ENCODE results near the gene KLHL6. TPM values are rescaled to one million over a fixed set of nuclear protein-coding genes. Genes with fewer than 3 reads are reported as not detected.

Gene KLHL6
- polyA plus RNA-seq, 1 of the 3 experiments (the other 2 are of a cell fraction) = not detected

DNA sequence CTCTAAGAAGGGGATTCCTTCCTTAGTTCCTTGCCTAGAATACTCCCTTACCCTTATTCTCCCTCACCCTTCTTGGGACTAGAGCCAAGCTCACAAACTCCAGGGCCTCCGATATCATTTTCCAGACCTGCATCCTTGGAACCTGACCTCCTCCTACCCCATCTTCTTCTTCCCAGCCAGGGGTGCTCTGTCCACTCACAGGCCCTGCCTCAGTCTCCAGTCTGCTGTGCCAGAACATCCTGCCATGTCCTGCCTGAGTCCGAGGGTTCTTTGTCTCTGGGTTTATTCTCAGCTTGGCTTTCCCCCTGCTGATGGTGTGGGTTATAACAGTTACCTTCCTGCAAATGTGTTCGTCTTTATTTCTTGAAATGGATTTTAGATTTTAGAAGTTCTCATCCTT is 67.2 kb downstream of the KLHL6 start:
- Histone ChIP-seq H3K36me3 (replicated peaks in 1 of 2; ENCODE audit: control insufficient read depth in 1 of 2, insufficient read depth in 2 of 2, low read length in 1 of 2) (no peaks in the 10 kb centered on the region), H3K79me2 (ENCODE audit: insufficient read depth) (no peaks in the 10 kb centered on the region), H3K9ac (no peak overlapping the region), H2AFZ (ENCODE audit: low read depth) (no peak overlapping the region), H3K4me3 (ENCODE audit: low read depth in 2 of 2, low read length in 1 of 2) (no peak overlapping the region), H3K4me2 (no peak overlapping the region), H3K4me1 (ENCODE audit: control insufficient read depth in 1 of 2, insufficient read depth in 2 of 2, low read depth in 1 of 2, low read length in 1 of 2) (peaks cover 0 to 3% of the 10 kb centered on the region in 2 experiments; a peak in 1 of 4 replicates), H3K27me3 (ENCODE audit: insufficient read depth) (no peaks in the 10 kb centered on the region), H3K27ac (ENCODE audit: low read depth in 2 of 2, low read length in 1 of 2) (no peak overlapping the region), H4K20me1 (ENCODE audit: insufficient read depth) (no peaks in the 10 kb centered on the region), H3K9me3 (no peaks in the 10 kb centered on the region), H3F3A (replicated peaks; ENCODE audit: insufficient read depth) (no peaks in the 10 kb centered on the region), H3K9me2 (no peaks in the 10 kb centered on the region)
- CTCF ChIA-PET = interaction anchor here (1.0 to 3.1 kb wide), 4 partner anchors 9 to 279 kb away, joined by 3 to 16 read pairs (median 6); no protein-coding TSS in a partner anchor
- TF ChIP-seq TEAD4 (IDR thresholded peaks at IDR 0.05; ENCODE audit: borderline replicate concordance, insufficient read depth) (no peak), CHD2 (IDR thresholded peaks at IDR 0.05; ENCODE audit: low read length, partially characterized antibody) (no peak)
- TF ChIP-seq, protein P1, sequence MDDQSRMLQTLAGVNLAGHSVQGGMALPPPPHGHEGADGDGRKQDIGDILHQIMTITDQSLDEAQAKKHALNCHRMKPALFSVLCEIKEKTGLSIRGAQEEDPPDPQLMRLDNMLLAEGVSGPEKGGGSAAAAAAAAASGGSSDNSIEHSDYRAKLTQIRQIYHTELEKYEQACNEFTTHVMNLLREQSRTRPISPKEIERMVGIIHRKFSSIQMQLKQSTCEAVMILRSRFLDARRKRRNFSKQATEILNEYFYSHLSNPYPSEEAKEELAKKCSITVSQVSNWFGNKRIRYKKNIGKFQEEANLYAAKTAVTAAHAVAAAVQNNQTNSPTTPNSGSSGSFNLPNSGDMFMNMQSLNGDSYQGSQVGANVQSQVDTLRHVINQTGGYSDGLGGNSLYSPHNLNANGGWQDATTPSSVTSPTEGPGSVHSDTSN (IDR thresholded peaks at IDR 0.05) = no peak
- POLR2A ChIA-PET = no interaction called here
- WGBS (ENCODE audit: low lambda C conversion rate) = 73% methylated on average over 3 of the region's 3 CpGs
- DNase-seq = no peak

DNA sequence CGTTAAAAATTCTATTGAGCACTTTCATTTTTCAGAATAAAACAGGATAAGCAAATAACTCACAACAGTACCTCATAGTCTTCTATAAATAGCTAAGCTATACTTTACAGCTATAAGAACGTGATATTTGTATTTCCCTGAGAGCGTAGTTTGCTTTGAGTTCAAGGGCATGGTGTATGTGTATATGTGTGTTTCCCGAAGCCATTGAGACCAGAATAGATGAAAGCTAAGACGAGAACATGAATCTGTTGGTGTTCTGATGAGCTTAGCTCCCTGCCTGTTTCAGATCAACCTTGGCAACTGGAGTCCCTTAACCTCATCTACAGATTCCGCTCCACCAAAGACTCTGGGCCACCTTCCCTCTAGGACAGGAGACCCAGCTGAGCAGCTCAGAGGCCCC is 67.6 kb downstream of the KLHL6 start:
- H2AFZ ChIP-seq (ENCODE audit: low read depth) = no peak overlapping the region
- TF ChIP-seq MXI1 (IDR thresholded peaks at IDR 0.05; ENCODE audit: low read depth, low read length) = no peak
- no peaks in the 10 kb centered on the region for H3K79me2 ChIP-seq (ENCODE audit: insufficient read depth)
- no peak overlapping the region for H3K9ac ChIP-seq
- no peak for DNase-seq
- H3F3A ChIP-seq (replicated peaks; ENCODE audit: insufficient read depth) = no peaks in the 10 kb centered on the region
- no peak overlapping the region for H3K4me2 ChIP-seq
- H3K27ac ChIP-seq (ENCODE audit: low read depth in 2 of 2, low read length in 1 of 2) = no peak overlapping the region
- H3K4me3 ChIP-seq (ENCODE audit: low read depth in 2 of 2, low read length in 1 of 2) = no peak overlapping the region
- WGBS (ENCODE audit: low lambda C conversion rate) = 74% methylated on average over 6 of the region's 6 CpGs
- no peaks in the 10 kb centered on the region for H3K36me3 ChIP-seq (replicated peaks in 1 of 2; ENCODE audit: control insufficient read depth in 1 of 2, insufficient read depth in 2 of 2, low read length in 1 of 2)
- ChIA-PET CTCF (interaction anchor here (1.1 to 3.1 kb wide), 2 partner anchors 8 to 18 kb away, joined by 3 to 16 read pairs; no protein-coding TSS in a partner anchor), POLR2A (no interaction called here)
- H4K20me1 ChIP-seq (ENCODE audit: insufficient read depth) = no peaks in the 10 kb centered on the region
- peaks cover 0 to 3% of the 10 kb centered on the region in 2 experiments; a peak in 1 of 4 replicates for H3K4me1 ChIP-seq (ENCODE audit: control insufficient read depth in 1 of 2, insufficient read depth in 2 of 2, low read depth in 1 of 2, low read length in 1 of 2)
- H3K27me3 ChIP-seq (ENCODE audit: insufficient read depth) = no peaks in the 10 kb centered on the region
- H3K9me3 ChIP-seq = no peaks in the 10 kb centered on the region
- no peaks in the 10 kb centered on the region for H3K9me2 ChIP-seq

DNA sequence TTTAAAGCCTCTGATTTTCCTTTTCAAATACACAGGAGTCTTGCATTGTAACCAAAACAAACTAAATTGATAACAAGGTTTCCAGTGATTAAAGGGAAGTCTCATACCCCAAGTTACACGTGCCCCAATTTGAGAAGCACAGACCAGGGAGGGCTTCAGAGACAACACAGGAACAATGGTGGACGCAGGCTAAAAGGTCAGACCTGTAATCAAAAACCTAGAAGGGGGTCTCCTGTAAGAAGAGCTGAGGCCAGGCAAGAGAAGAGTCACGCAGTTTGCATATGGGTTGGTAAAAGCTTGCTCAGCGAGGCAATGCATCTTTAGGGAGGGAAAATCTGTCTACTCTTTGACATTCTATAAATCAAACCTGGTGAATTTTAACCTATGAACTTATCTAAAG is 68.5 kb downstream of the KLHL6 start:
- no peak overlapping the region for H3K4me3 ChIP-seq (ENCODE audit: low read depth in 2 of 2, low read length in 1 of 2)
- WGBS (ENCODE audit: low lambda C conversion rate) = 65% methylated on average over 4 of the region's 4 CpGs
- H4K20me1 ChIP-seq (ENCODE audit: insufficient read depth) = no peaks in the 10 kb centered on the region
- H3K4me2 ChIP-seq = no peak overlapping the region
- no peaks in the 10 kb centered on the region for H3K9me3 ChIP-seq
- DNase-seq = no peak
- no peaks in the 10 kb centered on the region for H3K9me2 ChIP-seq
- H2AFZ ChIP-seq (ENCODE audit: low read depth) = no peak overlapping the region
- H3K36me3 ChIP-seq (replicated peaks in 1 of 2; ENCODE audit: control insufficient read depth in 1 of 2, insufficient read depth in 2 of 2, low read length in 1 of 2) = no peaks in the 10 kb centered on the region
- POLR2A ChIA-PET = no interaction called here
- H3K79me2 ChIP-seq (ENCODE audit: insufficient read depth) = no peaks in the 10 kb centered on the region
- H3K9ac ChIP-seq = no peak overlapping the region
- no peaks in the 10 kb centered on the region for H3F3A ChIP-seq (replicated peaks; ENCODE audit: insufficient read depth)
- no peaks in the 10 kb centered on the region for H3K27me3 ChIP-seq (ENCODE audit: insufficient read depth)
- H3K4me1 ChIP-seq (ENCODE audit: control insufficient read depth in 1 of 2, insufficient read depth in 2 of 2, low read depth in 1 of 2, low read length in 1 of 2) = peaks cover 0 to 3% of the 10 kb centered on the region in 2 experiments; a peak in 1 of 4 replicates
- H3K27ac ChIP-seq (ENCODE audit: low read depth in 2 of 2, low read length in 1 of 2) = no peak overlapping the region
- CTCF ChIA-PET = interaction anchor here (0.8 kb wide), 1 partner anchor 18 kb away, joined by 3 read pairs; no protein-coding TSS in a partner anchor
- TF ChIP-seq EP300 (IDR thresholded peaks at IDR 0.05; ENCODE audit: borderline replicate concordance in 1 of 2, low read depth in 1 of 2, low read length in 1 of 2) (no peak), MXI1 (IDR thresholded peaks at IDR 0.05; ENCODE audit: low read depth, low read length) (no peak), CTCF (IDR thresholded peaks at IDR 0.05) (no peak), RAD21 (IDR thresholded peaks at IDR 0.05; ENCODE audit: low read length) (no peak), GATA2 (CRISPR knock-in tag; IDR thresholded peaks at IDR 0.05) (no peak), MEF2A (IDR thresholded peaks at IDR 0.05; ENCODE audit: borderline replicate concordance, low read depth) (no peak), TEAD4 (IDR thresholded peaks at IDR 0.05; ENCODE audit: borderline replicate concordance, insufficient read depth) (no peak), JUND (IDR thresholded peaks at IDR 0.05) (no peak), NFIC (IDR thresholded peaks at IDR 0.05; ENCODE audit: borderline replicate concordance) (no peak), TCF12 (IDR thresholded peaks at IDR 0.05) (no peak), USF1 (IDR thresholded peaks at IDR 0.05; ENCODE audit: borderline replicate concordance, low read depth) (no peak), FOXJ3 (CRISPR knock-in tag; IDR thresholded peaks at IDR 0.05) (no peak), CHD2 (IDR thresholded peaks at IDR 0.05; ENCODE audit: low read length, partially characterized antibody) (no peak), IRF3 (IDR thresholded peaks at IDR 0.05; ENCODE audit: low read depth, low read length) (no peak), YY1 (IDR thresholded peaks at IDR 0.05; ENCODE audit: low read depth) (no peak)
- TF ChIP-seq, protein P2, sequence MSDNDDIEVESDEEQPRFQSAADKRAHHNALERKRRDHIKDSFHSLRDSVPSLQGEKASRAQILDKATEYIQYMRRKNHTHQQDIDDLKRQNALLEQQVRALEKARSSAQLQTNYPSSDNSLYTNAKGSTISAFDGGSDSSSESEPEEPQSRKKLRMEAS (IDR thresholded peaks at IDR 0.05; ENCODE audit: low read depth) = no peak

Measured in SK-N-SH (cell line).